ENCODE data around the gene SMYD3.
"Not testable (repeated sequence)": the region's sequence is repeated elsewhere in the genome, so short reads cannot be mapped to it uniquely, and the experiment has no call there.

SMYD3 gene

DNA sequence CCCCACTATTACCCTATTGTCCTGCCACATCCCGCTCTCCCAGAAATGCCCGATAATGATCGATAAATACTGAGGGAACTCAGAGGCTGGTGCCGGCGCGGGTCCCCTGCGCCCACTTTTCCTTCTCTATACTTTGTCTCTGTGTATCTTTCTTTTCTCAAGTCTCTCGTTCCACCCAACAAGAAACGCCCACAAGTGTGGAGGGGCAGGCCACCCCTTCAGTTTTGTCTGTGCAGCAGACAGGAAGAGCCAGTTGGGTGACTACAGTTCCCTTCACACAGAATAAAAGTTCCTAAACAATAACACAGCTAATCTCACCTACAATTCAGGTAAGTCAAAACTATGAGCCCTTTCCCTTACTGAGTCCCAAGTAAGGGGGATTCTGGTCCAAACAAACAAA, 423.7 kb downstream of the SMYD3 start:
- DNase-seq = no peak

DNA sequence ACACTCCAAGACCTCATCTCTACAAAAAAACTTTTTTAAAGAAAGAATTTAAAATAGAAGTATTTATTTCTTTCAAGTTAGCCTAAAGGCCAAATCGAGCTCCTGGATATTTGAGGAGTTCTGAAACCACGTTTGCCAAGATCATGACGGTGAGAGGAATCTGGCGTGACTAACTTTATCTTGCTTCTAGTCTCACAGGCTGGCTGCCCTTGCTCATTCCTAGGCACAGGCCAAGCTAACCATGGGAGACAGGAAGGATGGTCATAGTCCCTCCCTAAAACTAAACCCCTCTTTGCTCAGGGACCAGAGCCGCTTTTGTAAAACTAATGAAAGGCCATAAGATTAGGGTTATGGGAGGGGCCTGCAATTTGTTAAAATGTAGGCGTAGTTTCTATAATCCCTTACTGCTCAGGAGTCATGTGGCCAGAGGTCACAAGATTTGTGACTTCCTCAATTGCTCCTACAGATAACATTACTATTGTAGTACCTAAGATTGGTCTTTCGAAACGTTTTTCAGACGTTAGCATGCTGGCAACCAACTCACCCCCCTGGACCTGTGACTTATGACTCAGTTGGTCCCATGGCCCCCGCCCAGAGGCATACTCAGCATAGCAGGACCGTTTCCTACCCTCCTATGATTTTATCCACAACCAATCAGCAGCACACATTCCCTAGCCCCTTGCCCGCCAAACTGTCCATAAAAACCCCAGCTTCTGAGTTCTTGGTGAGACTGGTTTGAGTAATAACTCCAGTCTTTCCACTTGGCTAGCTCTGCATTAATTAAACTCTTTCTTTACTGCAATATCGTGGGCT, 425.0 kb downstream of the SMYD3 start:
- DNase-seq = no peak

DNA sequence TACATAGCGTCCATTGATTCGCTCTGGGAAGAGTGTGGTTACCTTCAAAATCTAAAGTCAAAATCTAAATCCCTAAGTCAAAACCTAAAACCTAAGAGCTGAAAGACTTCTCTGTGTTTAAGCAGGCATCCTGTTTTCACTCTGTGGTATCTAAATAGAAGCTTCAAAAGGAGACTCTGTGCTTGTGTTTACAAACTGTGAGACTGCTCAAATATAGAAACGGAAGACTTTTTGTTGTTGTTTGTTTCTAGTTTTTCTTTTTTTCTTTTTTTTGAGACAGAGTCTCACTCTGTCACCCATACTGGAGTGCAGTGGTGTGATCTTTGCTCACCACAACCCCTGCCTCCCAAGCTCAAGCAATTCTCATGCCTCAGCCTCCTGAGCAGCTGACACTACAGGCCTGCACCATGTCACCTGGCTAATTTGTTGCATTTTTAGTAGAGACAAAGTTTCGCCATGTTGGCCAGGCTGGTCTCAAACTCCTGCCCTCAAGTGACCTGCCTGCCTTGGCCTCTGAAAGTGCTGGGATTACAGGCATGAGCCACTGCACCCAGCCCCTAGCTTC, 425.9 kb downstream of the SMYD3 start:
- no peak for DNase-seq

DNA sequence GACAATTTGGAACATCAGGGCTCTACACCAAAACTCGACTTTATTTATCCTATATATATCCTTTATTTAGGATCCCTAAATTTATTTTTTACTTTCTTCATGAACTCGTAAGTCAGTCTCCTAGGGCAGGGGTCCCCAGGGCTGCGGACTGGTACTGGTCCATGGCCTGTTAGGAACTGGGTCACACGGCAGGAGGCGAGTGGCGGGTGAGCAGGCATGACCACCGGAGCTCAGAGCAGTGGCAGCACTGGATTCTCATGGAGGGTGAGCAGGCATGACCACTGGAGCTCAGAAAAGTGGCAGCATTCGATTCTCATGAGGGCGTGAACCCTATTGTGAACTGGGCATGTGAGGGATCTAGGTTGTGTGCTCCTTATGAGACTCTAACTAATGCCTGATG, 427.0 kb downstream of the SMYD3 start:
- no peak for DNase-seq

DNA sequence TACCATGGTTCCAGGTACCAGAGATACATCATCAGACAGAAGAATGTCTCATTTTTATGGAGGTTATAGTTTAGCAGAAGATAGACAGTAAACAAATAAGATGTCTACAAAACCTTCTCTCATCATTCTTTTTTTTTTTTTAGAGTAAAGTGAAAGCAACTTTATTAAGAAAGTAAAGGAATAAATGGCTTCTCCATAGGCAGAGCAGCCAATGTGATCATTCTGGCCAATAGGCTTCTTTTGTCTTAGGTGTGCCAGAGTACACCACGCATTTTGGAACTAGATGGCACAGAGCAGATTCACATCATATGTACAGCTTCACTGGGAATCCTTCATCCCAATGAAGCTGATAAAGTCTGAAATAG, 428.2 kb downstream of the SMYD3 start:
- no peak for DNase-seq

DNA sequence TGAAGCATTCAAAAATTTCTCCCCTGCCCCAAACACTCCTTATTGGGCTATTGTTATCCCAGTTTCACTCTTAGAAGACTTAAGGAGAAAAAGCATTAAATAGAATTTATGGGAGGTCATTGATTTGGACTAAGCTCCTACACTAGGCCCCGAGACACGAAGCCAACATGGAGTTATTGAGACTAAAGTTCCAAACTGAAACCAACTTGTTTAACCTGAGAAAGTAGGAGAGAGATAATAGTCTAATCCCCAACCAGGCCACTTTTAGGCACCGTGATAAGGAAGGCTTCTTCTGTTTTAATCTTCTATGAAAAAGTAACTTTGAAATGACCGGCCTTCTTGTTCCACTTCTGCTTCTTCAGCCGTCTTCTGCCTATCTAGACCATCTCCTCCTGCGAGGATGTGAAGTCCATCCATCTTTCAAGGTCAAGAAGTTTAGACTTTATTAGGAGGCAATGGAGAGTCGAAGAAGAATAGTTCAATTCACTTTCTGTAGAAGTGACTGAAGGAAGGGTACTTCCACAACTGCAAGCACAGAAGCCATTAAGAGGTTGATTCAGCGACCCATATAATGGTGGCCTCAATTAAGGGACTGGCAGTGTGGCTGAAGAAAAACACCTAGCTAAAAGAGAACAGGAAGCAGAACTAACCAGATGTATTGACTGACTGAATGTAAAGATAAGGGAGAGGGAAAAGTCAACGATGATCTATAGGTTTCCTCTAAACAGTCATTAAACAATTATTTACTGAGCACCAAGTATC, 428.8 kb downstream of the SMYD3 start:
- no peak for DNase-seq

DNA sequence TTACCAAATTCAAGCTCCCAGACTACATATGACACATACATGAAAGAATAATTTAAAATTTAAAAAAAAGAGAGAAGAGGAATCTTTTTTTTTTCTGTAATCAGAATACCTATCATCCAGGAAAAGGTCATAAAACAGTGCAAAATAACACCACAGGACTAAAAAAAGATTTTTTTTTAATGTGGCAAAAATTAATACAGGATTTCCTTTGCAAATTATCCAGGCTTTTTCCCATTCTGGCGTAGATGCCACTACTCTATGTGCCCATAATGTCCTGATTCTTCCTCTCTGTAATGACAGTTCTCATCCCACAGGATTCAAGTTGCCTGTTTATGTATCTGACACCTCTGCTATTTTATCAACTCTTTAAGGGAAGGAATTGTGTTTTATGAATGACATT, 429.6 kb downstream of the SMYD3 start:
- DNase-seq = no peak

DNA sequence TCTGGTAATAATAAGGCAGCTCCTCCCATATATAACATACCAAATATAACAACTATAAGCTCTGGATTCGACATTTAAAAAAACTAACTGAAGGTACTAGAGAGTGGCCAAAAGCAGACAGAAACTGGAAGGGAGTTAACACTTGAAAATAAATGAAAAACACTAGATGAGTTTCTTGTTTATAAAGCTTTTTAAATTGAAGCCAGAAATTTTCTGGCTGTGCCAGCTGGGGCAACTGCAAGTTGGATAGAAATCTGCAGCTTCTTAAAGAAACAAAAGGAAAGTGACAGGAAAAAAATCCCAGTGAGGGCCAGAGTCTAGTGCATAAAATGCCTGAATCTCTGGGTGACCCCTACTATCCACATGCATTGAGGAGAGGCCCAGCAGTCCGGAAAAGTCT, 432.7 kb downstream of the SMYD3 start:
- DNase-seq = no peak

DNA sequence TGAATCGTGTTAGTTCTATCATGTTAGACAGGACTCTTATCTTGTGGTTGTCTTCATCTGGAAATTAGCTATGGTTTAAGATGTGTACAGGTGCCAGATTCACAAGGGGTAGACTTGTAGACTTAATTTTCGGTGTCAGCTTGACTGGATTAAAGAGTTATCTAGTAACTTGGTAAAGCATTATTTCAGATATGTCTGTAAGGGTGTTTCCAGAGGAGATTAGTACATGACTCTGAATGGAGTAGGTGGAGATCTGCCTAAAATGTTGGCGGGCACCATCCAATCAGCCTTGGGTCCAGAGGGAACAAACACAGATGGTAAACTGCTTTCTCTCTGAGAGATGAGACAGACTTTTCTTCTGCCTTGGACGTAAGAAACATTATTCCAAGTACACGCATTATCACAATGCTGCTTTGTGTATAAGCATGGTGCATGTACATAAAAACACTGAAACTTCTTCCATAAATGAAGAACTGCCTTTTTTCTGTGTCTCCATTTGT, 434.6 kb downstream of the SMYD3 start:
- no peak for DNase-seq

DNA sequence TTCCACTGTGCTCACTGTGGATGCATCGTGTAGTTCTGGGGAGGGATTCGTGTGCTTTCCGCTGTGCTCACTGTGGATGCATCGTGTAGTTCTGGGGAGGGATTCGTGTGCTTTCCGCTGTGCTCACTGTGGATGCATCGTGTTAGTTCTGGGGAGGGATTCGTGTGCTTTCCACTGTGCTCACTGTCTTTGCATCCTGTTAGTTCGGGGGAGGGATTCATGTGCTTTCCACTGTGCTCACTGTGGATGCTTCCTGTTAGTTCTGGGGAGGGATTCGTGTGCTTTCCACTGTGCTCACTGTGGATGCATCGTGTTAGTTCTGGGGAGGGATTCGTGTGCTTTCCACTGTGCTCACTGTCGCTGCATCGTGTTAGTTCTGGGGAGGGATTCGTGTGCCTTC, 435.1 kb downstream of the SMYD3 start:
- not testable (repeated sequence) for DNase-seq

DNA sequence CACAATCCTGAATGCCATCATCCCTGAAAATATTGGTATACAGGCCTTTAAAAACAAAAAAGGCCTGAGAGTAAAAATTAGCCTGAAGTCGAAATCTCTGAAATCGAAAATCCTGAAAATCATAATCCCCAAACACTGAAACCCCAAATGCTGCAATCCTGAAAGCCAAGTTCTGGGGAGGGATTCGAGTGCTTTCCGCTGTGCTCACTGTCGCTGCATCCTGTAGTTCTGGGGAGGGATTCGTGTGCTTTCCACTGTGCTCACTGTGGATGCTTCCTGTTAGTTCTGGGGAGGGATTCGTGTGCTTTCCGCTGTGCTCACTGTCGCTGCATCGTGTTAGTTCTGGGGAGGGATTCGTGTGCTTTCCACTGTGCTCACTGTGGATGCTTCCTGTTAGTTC, 435.5 kb downstream of the SMYD3 start:
- DNase-seq = not testable (repeated sequence)

DNA sequence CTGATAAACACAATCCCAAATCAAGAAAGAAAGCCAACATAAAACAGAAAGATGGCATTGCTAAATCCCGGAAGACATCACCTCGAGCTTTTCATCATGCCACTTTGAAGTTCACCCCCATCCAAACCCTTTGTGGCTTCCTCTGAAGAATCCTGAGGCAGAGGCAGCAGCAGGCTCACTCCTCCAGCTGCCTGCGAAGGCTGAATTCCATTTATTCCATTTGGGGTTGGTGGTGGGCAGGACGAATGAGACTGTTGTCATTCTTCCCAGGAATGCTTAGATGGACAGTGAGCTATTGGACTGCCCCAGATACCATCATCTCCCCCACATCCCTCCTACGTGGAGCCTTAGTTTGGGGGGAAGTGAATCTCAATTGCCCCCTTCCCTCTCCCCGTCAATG, 437.5 kb downstream of the SMYD3 start:
- DNase-seq = no peak

DNA sequence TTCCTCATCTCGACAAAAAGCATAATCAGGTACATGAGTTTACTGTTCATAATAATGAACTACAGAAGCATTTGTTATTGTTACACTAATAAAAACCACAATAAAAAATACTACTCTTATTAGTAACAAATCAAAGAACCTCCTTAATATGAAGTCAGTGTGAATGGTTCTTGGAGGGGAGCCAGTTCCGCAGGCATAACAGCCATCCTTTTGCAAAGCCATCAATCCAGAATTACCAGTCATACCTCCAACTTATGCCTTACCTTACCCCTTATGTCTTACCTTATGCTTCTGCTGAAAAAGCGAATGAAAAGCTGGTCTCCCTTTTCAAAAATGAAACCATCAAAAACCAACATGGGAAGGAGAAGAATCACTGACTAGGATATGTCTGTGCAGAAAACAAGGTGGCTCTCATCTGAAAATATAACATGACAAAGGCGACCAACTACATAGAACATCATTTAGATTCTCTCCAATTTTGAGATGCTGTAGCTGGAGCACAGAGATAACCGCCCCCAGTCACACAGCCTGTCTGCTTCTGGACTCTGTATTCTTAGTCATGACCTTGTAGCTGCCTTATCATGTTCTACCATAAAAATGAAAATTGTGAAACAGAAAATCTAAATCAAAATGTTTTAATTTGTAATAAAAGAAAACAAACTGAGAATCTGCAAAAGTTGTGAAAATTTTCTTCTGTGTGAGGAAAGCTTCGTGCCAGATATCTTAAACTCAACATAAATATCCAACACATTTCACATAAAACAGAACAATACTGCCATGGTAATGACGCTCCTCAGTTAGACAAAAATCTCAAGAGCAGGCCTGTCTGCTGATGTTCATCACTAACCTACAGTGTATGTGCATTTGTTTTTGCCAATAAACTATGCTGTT, 438.2 kb downstream of the SMYD3 start:
- DNase-seq = no peak

DNA sequence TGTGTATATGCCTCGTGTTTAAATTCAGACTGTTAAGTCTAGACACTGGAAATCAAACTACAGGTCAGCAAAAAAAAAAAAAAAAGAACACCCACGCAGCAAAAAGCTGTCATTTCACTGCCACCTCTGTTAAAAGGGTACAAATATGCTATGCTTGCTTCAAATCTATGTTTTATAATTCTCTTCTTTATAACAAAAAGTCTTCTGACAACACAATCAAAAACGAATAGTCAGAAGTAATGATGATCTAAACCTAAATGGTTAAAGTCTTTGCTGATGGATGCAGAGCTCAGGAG, 438.9 kb downstream of the SMYD3 start:
- no peak for DNase-seq

DNA sequence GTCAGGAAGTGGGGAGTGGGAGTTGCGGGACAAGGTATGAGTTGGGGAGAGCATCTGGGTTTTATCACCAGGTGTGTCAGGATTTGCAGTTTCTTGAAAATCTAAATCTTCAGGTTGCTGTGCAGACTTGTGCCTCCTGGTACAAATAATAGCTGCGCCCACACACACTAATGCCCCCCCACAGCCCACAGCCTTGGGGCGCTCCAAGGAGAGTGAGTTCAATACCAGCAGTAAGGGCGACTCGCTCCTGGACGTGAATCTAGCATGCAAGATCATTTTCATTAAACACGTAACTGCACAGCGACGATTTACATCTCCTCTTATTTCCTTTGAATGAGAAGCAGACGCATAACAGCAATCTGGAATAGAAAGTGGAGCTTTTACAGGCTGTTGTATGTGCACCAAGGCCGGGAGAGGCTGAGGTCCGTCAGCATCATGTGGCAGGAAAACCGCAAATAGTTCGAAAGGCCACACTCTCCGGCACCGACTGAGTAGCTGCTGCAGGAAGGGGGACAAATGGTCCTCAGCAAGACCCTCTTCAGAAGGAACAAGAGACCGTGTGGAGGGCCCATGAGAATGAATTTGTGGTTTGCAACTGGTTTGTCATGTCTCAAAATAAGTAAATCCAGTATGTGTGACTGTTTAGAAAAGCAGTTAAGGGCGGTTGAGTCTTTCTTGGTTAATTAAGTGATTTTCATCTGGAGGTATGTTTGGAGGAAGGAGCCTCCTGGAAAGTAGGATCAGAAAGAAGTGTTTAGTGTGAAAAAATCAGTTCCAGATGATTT, 439.5 kb downstream of the SMYD3 start:
- DNase-seq = no peak

DNA sequence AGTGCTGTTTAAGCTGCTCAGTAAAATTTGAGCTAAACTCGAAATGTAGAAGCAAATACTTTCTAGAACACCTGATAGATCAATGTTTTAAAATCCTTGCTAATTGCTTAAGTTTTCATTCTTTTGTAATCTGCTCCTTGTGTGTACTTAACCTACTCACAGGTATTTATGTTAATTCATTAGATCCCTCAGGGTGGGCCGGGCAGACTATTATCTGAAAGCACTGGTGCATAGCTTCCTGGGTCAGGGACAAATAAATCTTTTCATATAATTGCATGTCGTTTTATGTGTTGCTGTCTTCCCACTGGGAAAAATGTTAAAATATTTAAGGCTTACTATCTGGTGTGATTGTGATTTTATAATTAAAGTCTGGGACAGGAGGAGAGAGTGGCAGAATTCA, 440.5 kb downstream of the SMYD3 start:
- no peak for DNase-seq

DNA sequence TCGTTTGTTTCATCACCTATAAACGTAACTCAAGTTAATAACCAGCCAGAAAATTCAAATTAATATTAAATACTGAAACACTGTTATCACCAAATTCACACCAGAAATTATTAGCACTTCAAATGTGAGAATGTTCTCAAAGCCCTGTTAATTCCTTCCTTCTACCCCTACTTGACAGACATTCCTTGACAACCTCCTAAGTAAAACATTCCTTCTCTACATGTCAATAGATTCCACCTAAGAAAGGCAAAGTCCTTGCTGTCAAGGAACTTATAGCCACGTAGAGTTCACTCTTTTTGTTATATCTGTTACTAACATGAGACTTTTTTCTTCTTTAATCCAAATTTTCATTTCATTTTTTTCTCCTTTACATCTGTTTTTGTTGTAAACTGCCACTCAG, 441.5 kb downstream of the SMYD3 start:
- DNase-seq = no peak

DNA sequence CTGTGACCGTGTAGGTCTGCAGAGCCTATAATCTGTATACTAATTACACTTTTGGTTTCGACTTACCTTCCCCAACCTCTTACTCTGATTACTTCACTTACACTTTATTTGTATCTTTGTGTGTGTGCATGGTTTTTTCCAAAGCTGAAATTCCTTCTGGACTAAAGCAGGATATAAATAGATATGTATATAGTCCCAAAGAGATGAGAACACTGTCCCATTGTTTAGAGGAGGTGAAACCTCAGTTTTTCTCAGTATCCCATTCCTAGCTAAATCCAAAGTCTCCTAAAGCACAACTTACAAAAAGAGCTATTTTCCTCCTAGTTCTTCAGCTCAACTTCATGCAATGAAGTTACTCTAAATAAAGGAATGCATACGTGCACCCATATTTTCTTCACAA, 442.2 kb downstream of the SMYD3 start:
- DNase-seq = no peak

DNA sequence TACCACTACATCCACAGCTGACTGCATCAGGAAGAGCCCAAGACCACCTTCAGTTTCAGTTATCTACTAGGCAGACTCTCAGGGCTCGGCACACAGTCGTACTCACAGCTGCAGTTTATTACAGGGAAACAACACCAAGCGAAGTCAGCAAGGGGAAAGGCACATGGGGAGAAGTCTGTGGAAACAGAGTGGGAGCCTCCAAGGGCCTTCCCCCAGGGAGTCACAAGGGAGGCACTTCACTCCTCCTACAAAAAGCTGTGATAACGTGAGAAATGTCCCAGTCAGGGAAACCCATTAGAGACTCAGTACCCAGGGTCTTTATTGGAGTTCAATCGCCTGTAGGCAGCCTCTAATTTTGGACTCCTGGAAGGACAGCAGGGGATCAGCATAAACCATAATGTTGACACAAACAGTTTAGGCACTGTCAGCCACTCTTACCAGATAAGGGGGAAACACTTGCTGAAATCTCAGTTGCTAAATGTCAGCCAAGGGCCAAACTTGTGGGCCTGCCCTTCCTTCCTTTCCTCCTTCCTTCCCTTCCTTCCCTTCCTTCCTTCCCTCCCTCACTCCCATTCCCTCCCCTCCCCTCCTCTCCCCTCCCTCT, 444.0 kb downstream of the SMYD3 start:
- no peak for DNase-seq

DNA sequence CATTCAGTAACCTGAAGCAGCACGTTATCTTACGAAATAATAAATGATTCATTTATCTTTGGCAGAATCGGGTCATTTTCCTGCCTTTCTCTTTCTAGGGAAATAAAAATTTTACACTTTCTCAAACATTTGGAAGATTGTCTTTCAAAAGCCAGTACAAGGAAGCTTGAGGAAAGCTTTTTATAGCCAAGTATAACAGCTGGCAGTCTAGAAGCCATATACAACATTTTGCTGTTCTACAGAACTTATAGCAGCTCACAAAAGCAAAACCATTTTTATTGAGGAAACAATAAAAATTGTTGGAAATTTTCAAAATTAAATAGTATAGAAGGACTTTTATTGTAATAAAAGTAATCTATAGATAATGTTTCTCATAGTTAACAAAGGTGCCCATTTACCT, 448.6 kb downstream of the SMYD3 start:
- DNase-seq = no peak

DNA sequence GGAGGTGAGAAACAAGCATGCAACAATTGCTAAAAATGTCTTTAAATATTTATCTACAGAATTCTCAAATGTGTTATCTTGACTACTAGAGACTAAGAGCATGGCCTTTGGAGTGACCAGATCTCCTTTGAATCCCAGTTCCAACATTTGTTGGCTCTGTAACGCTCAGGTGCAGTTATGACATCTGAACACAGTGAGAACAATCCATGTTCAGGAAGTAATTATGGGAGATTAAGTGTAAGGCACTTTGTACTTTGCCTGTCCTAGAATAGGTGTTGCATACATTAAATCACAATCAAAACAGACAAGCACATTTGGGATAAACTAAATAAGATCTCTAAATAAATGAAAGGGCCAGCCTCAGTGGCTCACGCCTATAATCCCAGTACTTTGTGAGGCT, 454.5 kb downstream of the SMYD3 start:
- no peak for DNase-seq

DNA sequence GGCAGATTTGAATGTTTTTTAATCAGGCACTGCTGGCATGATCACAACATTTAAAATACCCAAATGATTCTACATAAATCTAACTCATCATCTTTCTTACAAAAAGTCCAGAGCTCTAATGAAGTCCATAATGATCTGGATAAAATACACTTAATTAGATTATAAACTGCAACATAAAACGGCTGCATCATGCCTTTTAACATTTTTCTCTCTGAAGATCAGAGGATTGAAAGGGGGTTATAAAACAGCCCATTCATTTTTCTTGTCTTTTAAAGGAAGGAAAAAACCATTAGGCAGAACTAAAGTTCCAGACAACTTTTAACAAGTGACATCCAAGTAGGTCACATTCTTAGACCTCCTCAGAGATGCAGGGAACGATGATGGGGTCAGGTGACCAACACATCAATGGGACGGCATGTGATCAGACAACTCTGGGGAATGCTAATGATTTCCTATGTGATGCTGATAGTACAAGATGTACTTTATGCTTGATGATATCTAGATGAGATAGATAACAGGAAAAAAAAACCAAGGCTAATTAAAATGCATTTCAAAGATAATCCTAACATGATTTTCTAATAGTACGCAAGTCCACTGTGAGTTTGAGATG, 455.1 kb downstream of the SMYD3 start:
- no peak for DNase-seq

Data from stimulated activated CD4-positive, alpha-beta T cell treated with anti-CD3 and anti-CD28 coated beads, Interleukin-4, amount 100 ng/mL, for 4 hours (primary cell).